A549 treated with ZK216348 at 1 μM for 4 hours (cell line): ENCODE data around the gene IMPG2. TPM values are rescaled to one million over a fixed set of nuclear protein-coding genes. Genes with fewer than 3 reads are reported as not detected.

ENCODE experiments used
- total RNA-seq: library from RNA; stranded (reverse); fragments of 200-300 nt; extraction: Qiagen RNA extraction; gene quantifications from 5 replicates; pipeline ENCODE4 v1.2.3, GENCODE V29; 2022; ENCODE audit warnings: low read depth

Gene IMPG2
- total RNA-seq, result 0.04 TPM in 1 of 5 replicates, not detected in the others

GRCh38 chr3:101320475-101320874 lies at the start of gene IMPG2:
IMPG2 (minus strand) TSS chr3:101320575; CDS start chr3:101320372, 203 bp downstream.

Other genes with a start within 250 kb of the IMPG2 start
- 1.2 to 3.0 TPM (median 2.1 TPM) in 5 replicates for gene SENP7, start 192.6 kb upstream of the IMPG2 start, total RNA-seq
- gene TRMT10C, start 241.3 kb upstream of the IMPG2 start, total RNA-seq, result 18.7 to 44.6 TPM (median 33.3 TPM) in 5 replicates